Esophagus muscularis mucosa (tissue), 4 donors: ENCODE results near the gene IGFLR1.

Source experiments
- CTCF ChIP-seq, 3 experiments: fragments of 200-600 bp in 2 of 3; fragments of 450-650 bp in 1 of 3; sonication (generic) in 2 of 3; IDR thresholded peaks; one replicate each; pipeline ENCODE4 v1.5.1; 2017 to 2019; ENCODE audit warnings: antibody characterized with exemption in 3 of 3, mild to moderate bottlenecking in 2 of 3, moderate library complexity in 1 of 3
- EP300 ChIP-seq: sonication (generic); formaldehyde crosslinking; IDR thresholded peaks from one replicate; pipeline ENCODE4 v1.6.1; 2017; ENCODE audit warnings: antibody characterized with exemption
- POLR2A ChIP-seq: fragments of 450-650 bp; IDR thresholded peaks from one replicate; pipeline ENCODE4 v1.6.1; 2017; ENCODE audit warnings: antibody characterized with exemption, moderate library complexity, mild to moderate bottlenecking, low read depth
- POLR2AphosphoS5 ChIP-seq, 2 donors: sonication (generic); formaldehyde crosslinking; IDR thresholded peaks; one replicate each; pipeline ENCODE4 v1.6.1; 2017; ENCODE audit warnings: antibody characterized with exemption in 2 of 2

- TF ChIP-seq CTCF (IDR thresholded peaks at IDR 0.05) (no peak), POLR2A (no peak), POLR2AphosphoS5 (IDR thresholded peaks at IDR 0.05) (no peak), EP300 (no peak)
These were observed 21.6 kb downstream of the IGFLR1 start for GRCh38 chr19:35720648-35721047.
